GM21723 (cell line): ENCODE measurements around the gene PCSK1N.
"Not testable (repeated sequence)": the region's sequence is repeated elsewhere in the genome, so short reads cannot be mapped to it uniquely, and the experiment has no call there.

Source experiments
- ATAC-seq: cut with Tn5 transposase; IDR thresholded peaks from one replicate; pipeline ENCODE4 v1.9.1; 2021; ENCODE audit warnings: mild to moderate bottlenecking, moderate library complexity; ENCODE audit not compliant: unreplicated experiment

PCSK1N gene

DNA sequence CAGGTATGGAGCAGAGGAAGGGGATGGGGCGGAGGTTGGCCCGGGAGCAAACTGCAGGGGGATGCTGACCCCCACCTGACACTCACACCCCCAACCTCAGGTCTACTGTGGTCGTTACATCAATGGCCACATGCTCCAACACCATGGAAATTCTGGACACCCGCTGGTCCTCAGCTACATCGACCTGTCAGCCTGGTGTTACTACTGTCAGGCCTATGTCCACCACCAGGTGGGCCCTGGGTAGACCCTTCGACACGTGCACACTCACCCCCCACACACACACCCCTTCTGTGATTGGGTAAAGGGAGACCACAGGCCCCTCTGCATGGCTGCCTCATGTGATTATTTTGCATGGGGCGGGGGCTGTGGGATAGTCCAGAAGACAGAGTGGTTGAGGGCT, 11.3 kb downstream of the PCSK1N start:
- no peak for ATAC-seq

- ATAC-seq = no peak
Observed at GRCh38 chrX:48823053-48823452, 12.4 kb downstream of the PCSK1N start.

GRCh38 chrX:48819394-48819793, 16.0 kb downstream of the PCSK1N start:
- not testable (repeated sequence) for ATAC-seq

DNA sequence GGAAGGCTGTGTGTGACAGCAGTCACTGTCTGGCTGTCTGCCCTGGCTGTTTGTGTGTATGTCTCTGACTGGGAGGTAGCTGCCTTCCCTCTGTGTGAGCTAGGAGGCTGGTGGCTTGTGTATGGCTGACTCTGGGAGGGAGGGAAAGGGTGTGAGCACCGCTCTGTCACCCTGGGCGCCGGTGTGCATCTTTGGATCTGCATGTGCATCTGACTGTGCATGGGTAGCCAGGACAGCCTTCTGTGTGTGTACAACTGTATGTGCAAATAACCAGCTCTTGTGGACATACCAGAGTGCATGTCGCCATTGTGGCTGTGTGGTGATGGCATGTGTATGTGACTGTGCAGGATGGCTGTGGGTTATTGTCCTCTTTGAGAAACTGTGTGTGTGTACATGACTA, 16.5 kb downstream of the PCSK1N start:
- ATAC-seq = no peak

GRCh38 chrX:48818098-48818497, 17.3 kb downstream of the PCSK1N start:
- ATAC-seq = no peak

- ATAC-seq = no peak
Observed at GRCh38 chrX:48816014-48816810, 19.2 kb downstream of the PCSK1N start.

DNA sequence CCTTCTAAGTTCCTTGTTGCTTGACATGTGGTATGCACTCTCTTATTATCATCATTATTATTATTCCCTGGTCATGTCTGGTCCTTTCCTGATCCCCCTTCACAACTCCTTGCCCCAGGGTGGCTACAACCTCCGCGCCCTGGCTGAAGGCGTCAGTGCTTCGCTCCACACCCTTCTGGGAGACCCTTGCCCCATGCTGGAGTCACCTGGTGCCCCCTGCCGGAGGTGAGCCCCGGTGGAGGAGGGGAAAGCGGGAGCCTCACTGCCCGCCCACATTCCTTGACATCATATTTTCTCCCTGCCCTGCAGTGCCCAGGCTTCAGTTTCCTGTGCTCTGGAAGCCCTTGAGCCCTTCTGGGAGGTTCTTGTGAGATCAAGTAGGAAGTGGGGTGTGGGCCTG, 20.1 kb downstream of the PCSK1N start:
- ATAC-seq = no peak

DNA sequence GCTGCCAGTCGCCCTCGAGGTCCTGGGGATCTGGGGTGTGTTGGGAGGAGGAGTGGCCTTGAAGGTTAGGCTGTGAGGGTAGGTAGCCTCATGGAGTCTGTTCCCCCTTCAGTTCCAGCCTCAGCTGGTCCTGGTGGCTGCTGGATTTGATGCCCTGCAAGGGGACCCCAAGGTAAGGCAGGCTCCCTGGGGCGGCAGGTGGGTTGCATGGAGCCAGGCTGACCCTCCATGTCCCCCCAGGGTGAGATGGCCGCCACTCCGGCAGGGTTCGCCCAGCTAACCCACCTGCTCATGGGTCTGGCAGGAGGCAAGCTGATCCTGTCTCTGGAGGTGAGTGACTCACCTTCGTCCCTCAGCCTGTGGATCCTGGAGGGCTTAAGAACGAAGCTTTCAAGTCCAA, 20.7 kb downstream of the PCSK1N start:
- ATAC-seq = no peak

DNA sequence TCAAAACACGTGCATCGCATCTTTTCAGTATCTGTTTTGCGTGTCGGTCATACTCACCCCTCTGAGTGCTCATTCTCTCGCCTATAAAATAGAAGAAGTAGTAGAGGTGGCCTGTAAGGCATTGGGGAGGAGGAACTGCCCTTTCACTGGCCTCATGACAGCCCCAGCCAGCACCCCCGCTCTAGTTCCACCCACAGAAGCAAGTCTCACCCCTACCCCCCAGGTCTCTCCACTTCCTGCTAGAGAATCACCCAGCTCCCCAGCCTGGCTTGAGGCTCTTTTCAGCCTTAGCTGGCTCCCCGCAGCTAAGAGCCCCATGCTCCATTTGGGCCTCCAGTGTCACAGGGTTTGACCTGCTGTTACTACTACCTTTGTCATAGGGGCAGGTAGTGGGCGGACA, 21.8 kb downstream of the PCSK1N start:
- ATAC-seq = no peak

GRCh38 chrX:48806081-48806480, 29.3 kb downstream of the PCSK1N start:
- no peak for ATAC-seq

- ATAC-seq = no peak
Observed at GRCh38 chrX:48802905-48803200, 32.6 kb downstream of the PCSK1N start.

- peak; percentile 43 for ATAC-seq
Observed at GRCh38 chrX:48802089-48802904, 33.1 kb downstream of the PCSK1N start.

DNA sequence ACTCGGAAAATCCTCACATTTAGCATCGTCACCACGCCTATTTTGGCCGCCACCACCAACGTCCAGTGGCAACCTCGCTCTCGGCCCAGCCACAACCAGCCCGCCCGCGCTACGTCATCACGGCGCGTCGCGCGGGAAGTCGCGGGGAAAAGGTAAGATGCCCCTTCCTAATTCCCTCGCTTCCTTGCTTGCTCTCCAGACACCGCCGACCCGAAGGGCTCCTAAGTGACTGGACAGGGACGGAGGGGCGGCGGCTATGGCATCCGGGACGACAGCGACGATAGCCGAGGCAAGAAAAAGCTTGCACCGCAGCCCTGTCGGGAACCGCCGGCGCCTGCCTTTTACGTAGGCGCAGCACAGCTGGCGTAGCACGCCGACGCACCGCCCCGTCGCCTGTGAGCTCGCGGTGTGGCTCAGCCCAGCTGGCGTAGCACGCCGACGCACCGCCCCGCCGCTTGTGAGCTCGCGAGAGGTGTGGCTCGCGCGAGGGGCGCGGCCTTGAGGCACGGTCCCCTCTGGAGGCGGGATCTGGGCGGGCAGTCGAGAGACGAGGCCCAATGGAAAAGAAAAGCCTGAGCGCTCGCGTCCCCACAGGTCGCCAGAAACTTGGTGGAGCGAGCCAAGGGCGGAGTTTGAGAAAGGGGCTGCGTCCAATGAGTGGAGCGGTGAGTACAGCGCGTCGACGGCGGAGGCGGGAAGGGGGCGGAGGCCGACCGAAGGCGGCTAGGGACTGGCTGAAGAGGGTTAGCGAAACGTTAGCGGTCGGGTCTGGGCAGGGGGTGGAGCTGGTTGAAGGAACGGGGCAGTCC, 33.9 kb downstream of the PCSK1N start, which contains the start of gene HDAC6:
HDAC6 (plus strand) TSS at position 788 of the 809 bp plus-strand sequence. CDS start 626 bp downstream, outside the sequence.
- peak; percentile 88 for ATAC-seq

- no peak for ATAC-seq
Observed at GRCh38 chrX:48800574-48801279, 34.7 kb downstream of the PCSK1N start.

DNA sequence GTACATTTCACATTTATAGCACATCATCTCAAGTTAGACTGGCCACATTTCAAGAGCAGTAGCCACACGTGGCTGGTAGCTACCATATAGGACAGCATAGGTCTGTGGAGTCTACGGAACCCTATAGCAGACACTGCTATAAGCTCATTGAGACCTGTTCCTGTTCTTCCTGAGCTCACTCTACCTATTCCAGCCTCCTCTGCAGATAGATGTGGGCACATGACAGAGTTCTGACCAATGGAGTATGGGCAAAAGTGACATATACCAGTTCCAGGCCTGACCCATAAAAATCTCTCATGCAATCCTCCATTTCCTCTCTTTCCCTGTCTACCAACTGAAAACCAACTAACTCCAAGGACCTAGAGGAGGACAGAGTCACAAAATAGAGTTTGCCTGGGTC, 37.1 kb downstream of the PCSK1N start:
- no peak for ATAC-seq

DNA sequence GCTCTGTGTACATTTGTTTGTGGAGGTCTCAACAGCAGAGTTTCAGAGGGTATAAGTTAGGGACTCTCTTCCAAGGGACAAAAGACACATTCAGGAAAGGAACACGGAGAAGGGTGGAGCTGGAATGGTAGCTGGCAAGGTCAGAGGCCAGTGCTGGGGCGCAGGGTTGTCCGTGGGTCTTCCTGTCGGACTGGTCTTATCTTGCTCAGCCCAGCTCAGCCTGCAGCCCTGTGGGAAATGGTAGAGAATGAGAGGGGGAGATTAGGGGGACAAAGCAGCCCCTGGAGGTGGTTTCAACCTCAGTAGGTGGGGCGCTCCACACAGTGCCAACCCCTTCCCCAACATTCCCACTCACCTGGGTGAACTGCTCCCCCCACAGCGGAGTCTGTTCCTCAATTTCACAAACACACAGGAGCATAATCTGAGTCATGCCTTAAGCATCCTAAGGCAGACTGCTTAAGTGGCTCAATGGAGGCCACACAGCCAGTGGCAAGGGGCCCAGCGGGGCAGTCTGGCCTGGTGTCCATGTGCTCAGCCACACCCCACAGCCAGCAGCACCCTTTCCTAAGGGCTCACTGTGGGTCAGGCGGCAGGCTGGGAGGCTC, 40.4 kb downstream of the PCSK1N start:
- ATAC-seq = no peak

DNA sequence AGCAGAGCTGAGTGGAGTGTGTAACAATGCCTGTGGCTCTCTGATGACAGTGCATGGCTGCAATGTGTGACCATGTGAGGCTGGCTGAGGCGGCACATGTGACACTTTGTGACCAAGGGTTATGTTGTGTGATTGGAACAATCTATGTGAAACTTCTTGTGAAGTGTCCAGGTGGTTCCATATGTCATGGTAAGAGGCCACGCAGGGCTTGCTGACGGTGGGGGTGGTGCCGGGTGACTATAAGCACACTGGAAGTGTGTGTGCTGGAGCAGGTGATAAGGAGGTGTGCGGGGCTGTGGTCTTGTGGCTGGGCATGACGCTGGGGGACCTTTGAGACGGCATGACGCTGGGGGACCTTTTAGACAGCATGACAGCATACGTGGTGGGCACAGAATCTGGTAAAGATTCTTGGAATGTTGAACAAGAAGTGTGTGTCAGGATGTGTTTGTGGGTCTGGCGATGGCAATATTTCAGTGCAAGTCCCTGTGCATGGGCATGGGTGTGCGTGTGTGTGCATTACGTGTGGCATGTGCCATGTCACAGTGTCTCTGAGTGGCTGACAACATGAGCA, 41.0 kb downstream of the PCSK1N start:
- no peak for ATAC-seq

DNA sequence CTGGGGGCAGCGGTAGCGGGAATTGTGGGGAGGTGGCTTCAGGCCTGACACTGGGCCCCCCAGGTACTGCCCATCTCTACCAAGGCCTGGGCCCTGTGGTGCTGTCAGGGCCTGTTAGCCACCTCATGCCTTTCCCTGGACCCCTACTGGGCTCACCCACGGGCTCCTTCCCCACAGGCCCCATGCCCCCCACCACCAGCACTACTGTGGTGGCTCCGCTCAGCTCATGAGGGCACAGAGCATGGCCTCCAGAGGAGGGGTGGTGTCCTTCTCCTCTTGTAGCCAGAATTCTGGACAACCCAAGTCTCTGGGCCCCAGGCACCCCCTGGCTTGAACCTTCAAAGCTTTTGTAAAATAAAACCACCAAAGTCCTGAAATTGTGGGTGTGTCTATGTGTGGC, 41.5 kb downstream of the PCSK1N start:
- no peak for ATAC-seq

DNA sequence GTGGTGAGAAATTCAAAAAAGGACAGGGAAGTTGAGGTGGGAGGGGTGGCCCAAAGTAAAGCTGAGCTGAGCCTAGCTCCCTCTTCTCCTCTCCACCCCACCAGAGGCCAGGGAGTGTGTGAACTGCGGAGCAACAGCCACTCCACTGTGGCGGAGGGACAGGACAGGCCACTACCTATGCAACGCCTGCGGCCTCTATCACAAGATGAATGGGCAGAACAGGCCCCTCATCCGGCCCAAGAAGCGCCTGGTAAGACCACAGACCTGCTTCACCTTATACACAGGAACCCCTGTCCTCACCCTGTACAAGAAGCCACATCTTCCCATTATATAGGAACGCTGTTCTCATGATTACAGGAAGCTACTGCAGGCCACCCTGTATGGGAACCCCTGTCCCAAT, 43.2 kb downstream of the PCSK1N start:
- no peak for ATAC-seq
